ENCODE measurements around the gene SNTG2.

The SNTG2 gene

GRCh38 chr2:1207962-1208510 is 257.4 kb downstream of the SNTG2 start:
- no peaks in the 10 kb centered on the region for H3K36me3 ChIP-seq (ENCODE audit: insufficient read depth, low read length)
- no peak overlapping the region for H3K9ac ChIP-seq (ENCODE audit: insufficient read length)
- DNase-seq (ENCODE audit: low read depth, low spot score) = no peak
- no peaks in the 10 kb centered on the region for H3K9me3 ChIP-seq (ENCODE audit: low read depth, low read length)
- no peak overlapping the region for H3K4me3 ChIP-seq
- TF ChIP-seq POLR2AphosphoS5 (IDR thresholded peaks at IDR 0.05; ENCODE audit: borderline replicate concordance, low read depth, low read length) (no peak), EZH2 (IDR thresholded peaks at IDR 0.05) (no peak), FOXP2 (optimal IDR thresholded peaks at IDR 0.05; ENCODE audit: control extremely low read depth, extremely low read length, insufficient read depth) (no peak)
- H3K27ac ChIP-seq = no peak overlapping the region

- DNase-seq (ENCODE audit: low read depth, low spot score) = no peak
- Histone ChIP-seq H3K36me3 (ENCODE audit: insufficient read depth, low read length) (no peaks in the 10 kb centered on the region), H3K27ac (no peak overlapping the region), H3K9me3 (ENCODE audit: low read depth, low read length) (peaks cover 3% of the 10 kb centered on the region), H3K4me3 (no peak overlapping the region), H3K9ac (ENCODE audit: insufficient read length) (no peak overlapping the region)
- TF ChIP-seq FOXP2 (optimal IDR thresholded peaks at IDR 0.05; ENCODE audit: control extremely low read depth, extremely low read length, insufficient read depth) (no peak), EZH2 (IDR thresholded peaks at IDR 0.05) (no peak), POLR2AphosphoS5 (IDR thresholded peaks at IDR 0.05; ENCODE audit: borderline replicate concordance, low read depth, low read length) (no peak)
Observed at GRCh38 chr2:1208522-1208921, 257.9 kb downstream of the SNTG2 start.

GRCh38 chr2:1209246-1209645 is 258.6 kb downstream of the SNTG2 start:
- no peak overlapping the region for H3K4me3 ChIP-seq
- H3K27ac ChIP-seq = no peak overlapping the region
- H3K9ac ChIP-seq (ENCODE audit: insufficient read length) = no peak overlapping the region
- no peak for TF ChIP-seq POLR2AphosphoS5 (IDR thresholded peaks at IDR 0.05; ENCODE audit: borderline replicate concordance, low read depth, low read length)
- no peaks in the 10 kb centered on the region for H3K36me3 ChIP-seq (ENCODE audit: insufficient read depth, low read length)
- DNase-seq (ENCODE audit: low read depth, low spot score) = no peak
- H3K9me3 ChIP-seq (ENCODE audit: low read depth, low read length) = peaks cover 5% of the 10 kb centered on the region

GRCh38 chr2:1209761-1210160 is 259.1 kb downstream of the SNTG2 start:
- no peak for DNase-seq (ENCODE audit: low read depth, low spot score)
- Histone ChIP-seq H3K9ac (ENCODE audit: insufficient read length) (no peak overlapping the region), H3K9me3 (ENCODE audit: low read depth, low read length) (peaks cover 5% of the 10 kb centered on the region), H3K4me3 (no peak overlapping the region), H3K27ac (no peak overlapping the region), H3K36me3 (ENCODE audit: insufficient read depth, low read length) (no peaks in the 10 kb centered on the region)
- TF ChIP-seq EZH2 (IDR thresholded peaks at IDR 0.05) = no peak

- Histone ChIP-seq H3K9me3 (ENCODE audit: low read depth, low read length) (peaks cover 5% of the 10 kb centered on the region), H3K9ac (ENCODE audit: insufficient read length) (no peak overlapping the region), H3K27ac (no peak overlapping the region), H3K36me3 (ENCODE audit: insufficient read depth, low read length) (no peaks in the 10 kb centered on the region), H3K4me3 (no peak overlapping the region)
- DNase-seq (ENCODE audit: low read depth, low spot score) = no peak
- TF ChIP-seq EZH2 (IDR thresholded peaks at IDR 0.05) = no peak
- no peak for TF ChIP-seq POLR2AphosphoS5 (IDR thresholded peaks at IDR 0.05; ENCODE audit: borderline replicate concordance, low read depth, low read length)
- no peak for TF ChIP-seq FOXP2 (optimal IDR thresholded peaks at IDR 0.05; ENCODE audit: control extremely low read depth, extremely low read length, insufficient read depth)
Observed at GRCh38 chr2:1210352-1210751, 259.7 kb downstream of the SNTG2 start.

- DNase-seq (ENCODE audit: low read depth, low spot score) = no peak
- H3K9me3 ChIP-seq (ENCODE audit: low read depth, low read length) = no peaks in the 10 kb centered on the region
- TF ChIP-seq FOXP2 (optimal IDR thresholded peaks at IDR 0.05; ENCODE audit: control extremely low read depth, extremely low read length, insufficient read depth) (no peak), POLR2AphosphoS5 (IDR thresholded peaks at IDR 0.05; ENCODE audit: borderline replicate concordance, low read depth, low read length) (no peak)
- H3K27ac ChIP-seq = no peak overlapping the region
- H3K36me3 ChIP-seq (ENCODE audit: insufficient read depth, low read length) = no peaks in the 10 kb centered on the region
- no peak overlapping the region for H3K4me3 ChIP-seq
- H3K9ac ChIP-seq (ENCODE audit: insufficient read length) = no peak overlapping the region
Observed at GRCh38 chr2:1219901-1220573, 269.4 kb downstream of the SNTG2 start.

- Histone ChIP-seq H3K9me3 (ENCODE audit: low read depth, low read length) (no peaks in the 10 kb centered on the region), H3K27ac (no peak overlapping the region), H3K9ac (ENCODE audit: insufficient read length) (no peak overlapping the region), H3K36me3 (ENCODE audit: insufficient read depth, low read length) (no peaks in the 10 kb centered on the region), H3K4me3 (no peak overlapping the region)
- TF ChIP-seq EZH2 (IDR thresholded peaks at IDR 0.05) (no peak), POLR2AphosphoS5 (IDR thresholded peaks at IDR 0.05; ENCODE audit: borderline replicate concordance, low read depth, low read length) (no peak), FOXP2 (optimal IDR thresholded peaks at IDR 0.05; ENCODE audit: control extremely low read depth, extremely low read length, insufficient read depth) (no peak)
- no peak for DNase-seq (ENCODE audit: low read depth, low spot score)
Observed at GRCh38 chr2:1222056-1222455, 271.4 kb downstream of the SNTG2 start.

- Histone ChIP-seq H3K9ac (ENCODE audit: insufficient read length) (no peak overlapping the region), H3K36me3 (ENCODE audit: insufficient read depth, low read length) (no peaks in the 10 kb centered on the region), H3K9me3 (ENCODE audit: low read depth, low read length) (no peaks in the 10 kb centered on the region), H3K27ac (no peak overlapping the region), H3K4me3 (no peak overlapping the region)
- DNase-seq (ENCODE audit: low read depth, low spot score) = no peak
- TF ChIP-seq FOXP2 (optimal IDR thresholded peaks at IDR 0.05; ENCODE audit: control extremely low read depth, extremely low read length, insufficient read depth) = no peak
- no peak for TF ChIP-seq POLR2AphosphoS5 (IDR thresholded peaks at IDR 0.05; ENCODE audit: borderline replicate concordance, low read depth, low read length)
- TF ChIP-seq EZH2 (IDR thresholded peaks at IDR 0.05) = no peak
Observed at GRCh38 chr2:1223791-1224190, 273.1 kb downstream of the SNTG2 start.

GRCh38 chr2:1224901-1225300 is 274.3 kb downstream of the SNTG2 start:
- Histone ChIP-seq H3K4me3 (no peak overlapping the region), H3K9ac (ENCODE audit: insufficient read length) (no peak overlapping the region), H3K36me3 (ENCODE audit: insufficient read depth, low read length) (no peaks in the 10 kb centered on the region), H3K9me3 (ENCODE audit: low read depth, low read length) (no peaks in the 10 kb centered on the region), H3K27ac (no peak overlapping the region)
- TF ChIP-seq EZH2 (IDR thresholded peaks at IDR 0.05) = no peak
- no peak for TF ChIP-seq POLR2AphosphoS5 (IDR thresholded peaks at IDR 0.05; ENCODE audit: borderline replicate concordance, low read depth, low read length)
- TF ChIP-seq FOXP2 (optimal IDR thresholded peaks at IDR 0.05; ENCODE audit: control extremely low read depth, extremely low read length, insufficient read depth) = no peak
- DNase-seq (ENCODE audit: low read depth, low spot score) = no peak
